SU-DHL-6 (cell line): ENCODE results near the gene TNFRSF21.

Experiments
- H2AFZ ChIP-seq: fragments of 200-600 bp; sonication (generic); 2 replicates; pipeline ENCODE4 v1.6.1; 2014; ENCODE audit warnings: low read depth, mild to moderate bottlenecking, moderate library complexity, mixed read lengths, antibody characterized with exemption, low read length; ENCODE audit not compliant: severe bottlenecking
- H3F3A ChIP-seq: fragments of 200-600 bp; shearing (Covaris generic); 2 replicates; pipeline ENCODE4 v1.6.0; 2016; ENCODE audit warnings: antibody characterized with exemption, mild to moderate bottlenecking; ENCODE audit not compliant: insufficient read depth
- H3K27ac ChIP-seq: fragments of 200-600 bp; sonication (generic); 2 replicates; pipeline ENCODE4 v1.5.1; 2016; ENCODE audit warnings: low read depth, mild to moderate bottlenecking, low read length, moderate library complexity, mixed read lengths
- H3K27me3 ChIP-seq: fragments of 200-600 bp; sonication (generic), shearing (Covaris generic); 2 replicates; pipeline ENCODE4 v1.6.0; 2014; ENCODE audit warnings: mild to moderate bottlenecking, low read length
- H3K36me3 ChIP-seq: fragments of 200-600 bp; sonication (generic); 2 replicates; pipeline ENCODE4 v1.6.1; 2014; ENCODE audit warnings: mild to moderate bottlenecking, low read length, mixed read lengths
- H3K4me2 ChIP-seq: fragments of 300-600, 200-600 bp; shearing (Covaris generic), sonication (generic); 2 replicates; pipeline ENCODE4 v1.6.0; 2014; ENCODE audit warnings: low read length, low read depth, mild to moderate bottlenecking; ENCODE audit not compliant: poor library complexity, severe bottlenecking
- H3K4me3 ChIP-seq: fragments of 200-600 bp; sonication (generic); 2 replicates; pipeline ENCODE4 v1.5.1; 2014; ENCODE audit warnings: antibody characterized with exemption, low read length, mild to moderate bottlenecking, mixed read lengths; ENCODE audit not compliant: insufficient read depth, poor library complexity, severe bottlenecking
- H3K79me2 ChIP-seq: fragments of 200-600 bp; sonication (generic); 2 replicates; pipeline ENCODE4 v1.6.1; 2014; ENCODE audit warnings: mild to moderate bottlenecking, low read length, moderate library complexity; ENCODE audit not compliant: insufficient read depth
- H3K9ac ChIP-seq: fragments of 200-600 bp; sonication (generic); 2 replicates; pipeline ENCODE4 v1.7.0; 2014; ENCODE audit warnings: mild to moderate bottlenecking, low read length
- H3K9me2 ChIP-seq: fragments of 200-600 bp; sonication (generic); replicated peaks from 2 replicates; pipeline ENCODE4 v1.6.1; 2014; ENCODE audit warnings: low read length; ENCODE audit not compliant: insufficient read depth
- H3K9me3 ChIP-seq: fragments of 200-600 bp; sonication (generic); 2 replicates; pipeline ENCODE4 v1.6.1; 2014; ENCODE audit warnings: low read length, mixed read lengths; ENCODE audit not compliant: insufficient read depth
- H4K20me1 ChIP-seq: fragments of 200-600 bp; sonication (generic); 2 replicates; pipeline ENCODE4 v1.6.1; 2014; ENCODE audit warnings: low read depth, mild to moderate bottlenecking, antibody characterized with exemption, low read length, moderate library complexity, mixed read lengths
- EZH2phosphoT487 ChIP-seq: fragments of 200-600 bp; sonication (generic), shearing (Covaris generic); conservative IDR thresholded peaks from 2 replicates; pipeline ENCODE4 v1.6.1; 2018; ENCODE audit warnings: mild to moderate bottlenecking, antibody characterized with exemption, low read length, moderate library complexity, mixed read lengths
- TF ChIP-seq, protein P1 (sequence below): fragments of 200-600 bp; sonication (generic); IDR thresholded peaks from one replicate; pipeline ENCODE4 v1.5.1; 2017; ENCODE audit warnings: antibody characterized with exemption, mild to moderate bottlenecking, low read length, moderate library complexity; ENCODE audit not compliant: insufficient read depth, poor library complexity, severe bottlenecking

Gene TNFRSF21

DNA sequence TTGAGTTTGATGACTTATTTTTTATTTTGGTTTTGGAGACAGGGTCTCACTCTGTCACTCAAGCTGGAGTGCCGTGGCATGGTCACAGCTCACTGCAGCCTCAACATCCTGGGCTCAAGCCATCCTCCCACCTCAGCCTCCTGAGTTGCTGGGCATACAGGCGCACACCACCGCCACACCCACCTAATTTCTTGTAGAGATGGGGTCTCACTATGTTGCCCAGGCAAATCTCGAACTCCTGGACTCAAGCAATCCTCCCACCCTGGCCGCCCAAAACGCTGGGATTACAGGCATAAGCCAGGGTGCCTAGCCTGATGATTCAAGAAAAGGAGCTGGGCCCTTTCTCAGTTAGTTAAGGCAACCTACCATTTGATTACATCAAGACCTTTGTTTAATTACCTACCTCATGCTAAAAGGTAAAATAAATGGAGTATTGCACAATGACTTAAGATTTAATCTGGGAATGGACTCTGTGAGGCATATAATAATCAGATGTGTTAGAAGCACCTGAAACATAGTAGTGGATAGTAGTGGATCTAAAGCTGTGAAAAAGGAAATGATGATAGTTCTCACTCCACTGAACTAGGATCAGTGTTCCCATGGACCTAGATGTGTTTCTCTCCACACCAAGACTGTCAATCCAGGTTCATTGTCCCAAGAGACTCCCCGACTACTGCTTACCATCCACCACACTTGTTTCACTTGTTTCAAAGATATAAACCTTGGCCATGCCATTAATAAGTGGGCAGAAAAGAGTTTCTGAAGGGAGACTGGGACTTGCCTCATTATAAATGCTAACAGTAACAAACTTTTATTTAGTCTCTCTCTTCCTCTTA is 2.1 kb downstream of the TNFRSF21 start:
- Histone ChIP-seq H3K4me2 (no peak overlapping the region), H3K9me3 (no peaks in the 10 kb centered on the region), H3K27ac (no peak overlapping the region), H3K36me3 (no peaks in the 10 kb centered on the region), H3K4me3 (no peak overlapping the region), H3K27me3 (no peaks in the 10 kb centered on the region), H2AFZ (no peak overlapping the region), H3F3A (no peaks in the 10 kb centered on the region), H3K9ac (no peak overlapping the region), H3K79me2 (no peaks in the 10 kb centered on the region), H4K20me1 (no peaks in the 10 kb centered on the region), H3K9me2 (no peaks in the 10 kb centered on the region)
- TF ChIP-seq, protein P1, sequence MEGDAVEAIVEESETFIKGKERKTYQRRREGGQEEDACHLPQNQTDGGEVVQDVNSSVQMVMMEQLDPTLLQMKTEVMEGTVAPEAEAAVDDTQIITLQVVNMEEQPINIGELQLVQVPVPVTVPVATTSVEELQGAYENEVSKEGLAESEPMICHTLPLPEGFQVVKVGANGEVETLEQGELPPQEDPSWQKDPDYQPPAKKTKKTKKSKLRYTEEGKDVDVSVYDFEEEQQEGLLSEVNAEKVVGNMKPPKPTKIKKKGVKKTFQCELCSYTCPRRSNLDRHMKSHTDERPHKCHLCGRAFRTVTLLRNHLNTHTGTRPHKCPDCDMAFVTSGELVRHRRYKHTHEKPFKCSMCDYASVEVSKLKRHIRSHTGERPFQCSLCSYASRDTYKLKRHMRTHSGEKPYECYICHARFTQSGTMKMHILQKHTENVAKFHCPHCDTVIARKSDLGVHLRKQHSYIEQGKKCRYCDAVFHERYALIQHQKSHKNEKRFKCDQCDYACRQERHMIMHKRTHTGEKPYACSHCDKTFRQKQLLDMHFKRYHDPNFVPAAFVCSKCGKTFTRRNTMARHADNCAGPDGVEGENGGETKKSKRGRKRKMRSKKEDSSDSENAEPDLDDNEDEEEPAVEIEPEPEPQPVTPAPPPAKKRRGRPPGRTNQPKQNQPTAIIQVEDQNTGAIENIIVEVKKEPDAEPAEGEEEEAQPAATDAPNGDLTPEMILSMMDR = no peak
- no peak for TF ChIP-seq EZH2phosphoT487

DNA sequence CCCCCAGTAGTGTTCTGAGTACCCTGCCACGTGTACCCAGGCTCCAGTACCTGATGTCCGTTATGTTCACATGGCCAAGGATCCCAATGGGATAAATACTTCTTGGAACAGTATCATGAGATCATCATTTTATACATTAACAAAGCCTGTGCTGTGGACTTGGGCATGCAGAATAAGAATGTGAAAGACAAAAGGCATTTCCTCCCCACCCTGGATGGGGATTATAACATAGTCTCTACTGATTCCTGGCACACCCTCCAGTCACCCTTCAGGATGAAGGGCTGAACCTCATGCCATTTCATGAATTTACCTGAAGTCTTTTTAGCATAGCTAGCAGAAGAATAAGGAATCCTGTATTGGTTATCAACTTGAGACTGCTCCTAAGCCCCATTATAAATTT is 2.8 kb downstream of the TNFRSF21 start:
- H3K4me3 ChIP-seq = no peak overlapping the region
- H3K79me2 ChIP-seq = no peaks in the 10 kb centered on the region
- H3K9ac ChIP-seq = no peak overlapping the region
- no peaks in the 10 kb centered on the region for H3K9me2 ChIP-seq
- H3K36me3 ChIP-seq = no peaks in the 10 kb centered on the region
- TF ChIP-seq EZH2phosphoT487 = no peak
- TF ChIP-seq, protein P1 = no peak
- H3K27ac ChIP-seq = no peak overlapping the region
- H3K27me3 ChIP-seq = no peaks in the 10 kb centered on the region
- no peaks in the 10 kb centered on the region for H4K20me1 ChIP-seq
- no peaks in the 10 kb centered on the region for H3F3A ChIP-seq
- no peak overlapping the region for H2AFZ ChIP-seq
- H3K9me3 ChIP-seq = no peaks in the 10 kb centered on the region
- no peak overlapping the region for H3K4me2 ChIP-seq

DNA sequence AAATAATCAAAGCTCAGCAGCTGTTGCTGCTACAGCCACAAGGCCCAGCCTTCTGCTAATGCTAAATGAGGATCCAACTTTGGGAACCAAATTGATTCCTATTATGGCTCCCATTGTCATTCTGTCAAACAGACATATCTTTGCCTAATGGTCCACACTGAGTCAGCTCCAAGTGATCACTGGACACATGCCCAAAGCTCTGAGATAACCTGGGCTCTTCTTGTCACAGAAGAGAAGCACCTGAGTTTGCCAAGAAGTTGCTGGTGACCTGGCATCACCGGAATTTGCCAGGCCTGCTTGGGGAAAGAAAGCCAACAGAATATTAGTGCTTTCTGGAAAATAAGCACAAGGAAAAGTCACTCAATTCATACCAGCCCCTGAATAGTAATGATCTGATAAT is 5.8 kb downstream of the TNFRSF21 start:
- Histone ChIP-seq H3K9ac (no peak overlapping the region), H4K20me1 (no peaks in the 10 kb centered on the region), H3K27ac (no peak overlapping the region), H3K9me3 (no peaks in the 10 kb centered on the region), H3K27me3 (no peaks in the 10 kb centered on the region), H3K79me2 (no peaks in the 10 kb centered on the region), H2AFZ (no peak overlapping the region), H3K9me2 (no peaks in the 10 kb centered on the region), H3F3A (no peaks in the 10 kb centered on the region), H3K4me3 (no peak overlapping the region), H3K36me3 (no peaks in the 10 kb centered on the region), H3K4me2 (no peak overlapping the region)
- TF ChIP-seq, protein P1 = no peak
- no peak for TF ChIP-seq EZH2phosphoT487
